ENCODE data around the gene CDK5R2.

DNA sequence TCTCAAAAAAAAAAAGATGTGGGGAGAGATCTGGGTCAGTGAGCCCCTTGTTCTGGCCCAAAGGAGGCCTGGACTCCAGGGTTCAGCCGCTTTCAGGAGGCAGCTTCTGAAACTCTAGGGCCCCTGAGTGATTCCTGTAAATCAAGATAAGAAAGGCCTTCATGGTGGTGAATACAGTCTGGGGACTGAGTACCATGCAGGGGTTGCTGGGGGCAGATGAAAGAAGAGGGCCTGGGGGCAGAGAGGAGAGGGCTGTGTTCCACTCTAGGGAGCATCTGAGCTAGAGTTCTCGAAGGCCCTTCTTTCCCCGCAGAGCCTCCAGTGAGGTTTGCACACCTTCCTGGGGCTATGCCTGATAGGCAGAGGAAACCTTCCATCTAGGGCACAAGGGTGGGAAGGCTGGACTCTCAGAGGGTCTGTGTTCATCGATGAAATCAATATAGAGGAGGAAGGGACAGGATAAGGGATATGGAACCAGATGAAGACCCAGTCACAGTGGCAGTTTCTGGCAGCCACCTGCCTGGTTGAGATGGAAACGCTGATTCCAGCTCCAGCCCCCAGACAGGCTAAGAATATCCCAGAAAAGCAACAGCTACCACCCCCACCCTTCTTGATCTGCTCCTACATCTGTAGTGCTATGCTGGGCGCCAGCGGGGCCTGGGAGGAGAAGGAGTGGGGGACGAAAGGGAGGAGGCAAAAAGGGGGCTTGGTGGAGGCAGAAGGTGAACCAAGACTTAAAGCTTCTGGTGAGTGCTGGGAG is 4.7 kb upstream of the CDK5R2 start:
- TF ChIP-seq, protein P1, sequence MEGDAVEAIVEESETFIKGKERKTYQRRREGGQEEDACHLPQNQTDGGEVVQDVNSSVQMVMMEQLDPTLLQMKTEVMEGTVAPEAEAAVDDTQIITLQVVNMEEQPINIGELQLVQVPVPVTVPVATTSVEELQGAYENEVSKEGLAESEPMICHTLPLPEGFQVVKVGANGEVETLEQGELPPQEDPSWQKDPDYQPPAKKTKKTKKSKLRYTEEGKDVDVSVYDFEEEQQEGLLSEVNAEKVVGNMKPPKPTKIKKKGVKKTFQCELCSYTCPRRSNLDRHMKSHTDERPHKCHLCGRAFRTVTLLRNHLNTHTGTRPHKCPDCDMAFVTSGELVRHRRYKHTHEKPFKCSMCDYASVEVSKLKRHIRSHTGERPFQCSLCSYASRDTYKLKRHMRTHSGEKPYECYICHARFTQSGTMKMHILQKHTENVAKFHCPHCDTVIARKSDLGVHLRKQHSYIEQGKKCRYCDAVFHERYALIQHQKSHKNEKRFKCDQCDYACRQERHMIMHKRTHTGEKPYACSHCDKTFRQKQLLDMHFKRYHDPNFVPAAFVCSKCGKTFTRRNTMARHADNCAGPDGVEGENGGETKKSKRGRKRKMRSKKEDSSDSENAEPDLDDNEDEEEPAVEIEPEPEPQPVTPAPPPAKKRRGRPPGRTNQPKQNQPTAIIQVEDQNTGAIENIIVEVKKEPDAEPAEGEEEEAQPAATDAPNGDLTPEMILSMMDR (IDR thresholded peaks at IDR 0.05; ENCODE audit: insufficient read depth, low read depth, low read length) = no peak
- TF ChIP-seq EZH2 (IDR thresholded peaks at IDR 0.05; ENCODE audit: insufficient read depth, low read length) = no peak
